GM23338 (cell line): ENCODE measurements around the gene SCLT1. TPM values are rescaled to one million over a fixed set of nuclear protein-coding genes. Genes with fewer than 3 reads are reported as not detected.

ENCODE experiments used
- ATAC-seq: fragments of 200-7000 bp; cut with Tn5 transposase; 3 replicates; pipeline ENCODE4 v1.9.1; 2020
- DNase-seq: peaks from one replicate; pipeline ENCODE4 v3.0.0-alpha.2; 2015; ENCODE audit warnings: low spot score
- H2AFZ ChIP-seq: fragments of 200-600 bp; sonication (generic); 2 replicates; pipeline ENCODE4 v1.8.0; 2016; ENCODE audit warnings: antibody characterized with exemption, mild to moderate bottlenecking, moderate library complexity
- H3F3A ChIP-seq: fragments of 200-600 bp; sonication (generic); replicated peaks from 2 replicates; pipeline ENCODE4 v1.8.0; 2017; ENCODE audit warnings: antibody characterized with exemption, mixed run types, low read depth
- H3K27ac ChIP-seq: fragments of 200-600 bp; sonication (generic); 2 replicates; pipeline ENCODE4 v1.6.1; 2016; ENCODE audit warnings: low read depth
- H3K27me3 ChIP-seq: fragments of 200-600 bp; sonication (generic); 2 replicates; pipeline ENCODE4 v1.8.0; 2016; ENCODE audit warnings: mild to moderate bottlenecking, mixed run types, moderate library complexity; ENCODE audit not compliant: insufficient read depth
- H3K36me3 ChIP-seq: fragments of 200-600 bp; sonication (generic); 2 replicates; pipeline ENCODE4 v1.8.0; 2016; ENCODE audit warnings: mild to moderate bottlenecking; ENCODE audit not compliant: insufficient read depth
- H3K4me1 ChIP-seq: fragments of 200-600 bp; sonication (generic); 2 replicates; pipeline ENCODE4 v1.8.0; 2016; ENCODE audit warnings: mild to moderate bottlenecking, moderate library complexity; ENCODE audit not compliant: insufficient read depth
- H3K4me2 ChIP-seq: fragments of 200-600 bp; sonication (generic); 2 replicates; pipeline ENCODE4 v1.7.1; 2017; ENCODE audit warnings: mixed run types
- H3K4me3 ChIP-seq: fragments of 200-600 bp; sonication (generic); 2 replicates; pipeline ENCODE4 v1.6.1; 2016; ENCODE audit warnings: mixed run types
- H3K79me2 ChIP-seq: fragments of 200-600 bp; sonication (generic); replicated peaks from 2 replicates; pipeline ENCODE4 v1.8.0; 2017; ENCODE audit warnings: mild to moderate bottlenecking; ENCODE audit not compliant: insufficient read depth
- H3K9me2 ChIP-seq: fragments of 200-600 bp; sonication (generic); 2 replicates; pipeline ENCODE4 v1.8.0; 2017; ENCODE audit not compliant: insufficient read depth
- H4K20me1 ChIP-seq: fragments of 200-600 bp; sonication (generic); replicated peaks from 2 replicates; pipeline ENCODE4 v1.8.0; 2017; ENCODE audit warnings: mild to moderate bottlenecking; ENCODE audit not compliant: insufficient read depth
- H3K27ac Mint-ChIP-seq: 2 replicates; pipeline ENCODE4 v1.8.0; 2020; ENCODE audit warnings: inconsistent platforms, mild to moderate bottlenecking, moderate library complexity, mixed read lengths
- H3K27me3 Mint-ChIP-seq: 3 replicates; pipeline ENCODE4 v1.8.0; 2022; ENCODE audit warnings: low read depth, mild to moderate bottlenecking, moderate library complexity, mixed read lengths, inconsistent platforms; ENCODE audit not compliant: insufficient read depth, poor library complexity
- H3K36me3 Mint-ChIP-seq: 3 replicates; pipeline ENCODE4 v1.8.0; 2021; ENCODE audit warnings: low read depth, mild to moderate bottlenecking, inconsistent platforms, moderate library complexity, mixed read lengths
- H3K4me1 Mint-ChIP-seq: 3 replicates; pipeline ENCODE4 v1.8.0; 2020; ENCODE audit warnings: mild to moderate bottlenecking, inconsistent platforms, mixed read lengths
- H3K4me3 Mint-ChIP-seq: 3 replicates; pipeline ENCODE4 v1.8.0; 2021; ENCODE audit warnings: moderate library complexity, mild to moderate bottlenecking, inconsistent platforms, mixed read lengths
- H3K9me3 Mint-ChIP-seq: 3 replicates; pipeline ENCODE4 v1.8.0; 2020; ENCODE audit warnings: moderate library complexity, mild to moderate bottlenecking, inconsistent platforms, mixed read lengths
- CREB1 ChIP-seq: fragments of 250-450 bp; sonication (Bioruptor Pico); IDR thresholded peaks from 2 replicates; pipeline ENCODE4 v1.5.0; 2020; ENCODE audit warnings: low read depth, mild to moderate bottlenecking, moderate library complexity
- EZH2 ChIP-seq: fragments of 200-600 bp; sonication (generic); IDR thresholded peaks from one replicate; pipeline ENCODE4 v1.8.0; 2017; ENCODE audit warnings: antibody characterized with exemption, mild to moderate bottlenecking, low read depth; ENCODE audit not compliant: unreplicated experiment
- EZH2phosphoT487 ChIP-seq: fragments of 200-600 bp; sonication (generic); IDR thresholded peaks from one replicate; pipeline ENCODE4 v1.8.1; 2018; ENCODE audit warnings: antibody characterized with exemption; ENCODE audit not compliant: unreplicated experiment
- JUNB ChIP-seq: IDR thresholded peaks from one replicate; pipeline ENCODE4 v1.6.1; 2016; ENCODE audit warnings: antibody characterized with exemption; ENCODE audit not compliant: unreplicated experiment
- NANOG ChIP-seq: IDR thresholded peaks from 2 replicates; pipeline ENCODE4 v1.6.1; 2016; ENCODE audit warnings: antibody characterized with exemption, borderline replicate concordance
- POLR2AphosphoS5 ChIP-seq: IDR thresholded peaks from 2 replicates; pipeline ENCODE4 v1.6.1; 2016; ENCODE audit warnings: antibody characterized with exemption, low read depth
- STAT1 ChIP-seq: IDR thresholded peaks from one replicate; pipeline ENCODE4 v1.6.1; 2016; ENCODE audit warnings: antibody characterized with exemption; ENCODE audit not compliant: unreplicated experiment
- ZNF114 ChIP-seq: fragments of 250-450 bp; sonication (Bioruptor Pico); IDR thresholded peaks from 2 replicates; pipeline ENCODE4 v1.5.0; 2020; ENCODE audit warnings: mild to moderate bottlenecking, moderate library complexity
- ZNF462 ChIP-seq: fragments of 250-450 bp; sonication (Bioruptor Pico); IDR thresholded peaks from 2 replicates; pipeline ENCODE4 v1.5.0; 2020; ENCODE audit warnings: mild to moderate bottlenecking, moderate library complexity
- polyA plus RNA-seq: library from polyadenylated mRNA; unstranded; fragments of >200 nt; fragmentation: Nextera tagmentation; extraction: Ambion mirVana; gene quantifications from 2 replicates; pipeline ENCODE4 v1.2.1, GENCODE V29; 2016
- total RNA-seq: library from RNA; depleted of rRNA; stranded (reverse); fragments of >200 nt; shearing (Covaris generic); gene quantifications from 2 replicates; pipeline ENCODE4 v1.2.3, GENCODE V29; 2014
- TF ChIP-seq, protein P1 (sequence below): IDR thresholded peaks from 2 replicates; pipeline ENCODE4 v1.6.1; 2016; ENCODE audit warnings: antibody characterized with exemption
- TF ChIP-seq, protein P2 (sequence below), 2 experiments: fragments of 200-600 bp in 1 of 2; sonication (generic) in 1 of 2; conservative IDR thresholded peaks; 2 replicates each; pipeline versions ENCODE4 v1.5.1 to v1.6.1; 2016 to 2017; ENCODE audit warnings: antibody characterized with exemption in 2 of 2, low read depth in 2 of 2, mild to moderate bottlenecking in 2 of 2, moderate library complexity in 1 of 2
- TF ChIP-seq, protein P3 (sequence below): IDR thresholded peaks from one replicate; pipeline ENCODE4 v1.6.1; 2018; ENCODE audit warnings: antibody characterized with exemption; ENCODE audit not compliant: unreplicated experiment

The SCLT1 gene
- total and polyA plus RNA-seq, 2 experiments from 2014 or later, result 18.5 to 18.9 TPM

GRCh38 chr4:128871948-128872347, 221.4 kb downstream of the SCLT1 start (continued):
- TF ChIP-seq ZNF114 (CRISPR knock-in tag), result no peak

GRCh38 chr4:128869776-128870509, 223.4 kb downstream of the SCLT1 start:
- H3K4me3 ChIP-seq, result no peak overlapping the region
- H3K4me1 ChIP-seq, result peaks cover 8% of the 10 kb centered on the region
- peaks cover 62% of the 10 kb centered on the region for H4K20me1 ChIP-seq
- H3K9me2 ChIP-seq, result no peaks in the 10 kb centered on the region
- no peaks in the 10 kb centered on the region for H3K27me3 ChIP-seq
- Mint-ChIP-seq H3K27ac (peak overlapping the region; percentile 75), H3K9me3 (no peaks in the 10 kb centered on the region), H3K27me3 (peaks cover 24% of the 10 kb centered on the region), H3K36me3 (peaks cover 91% of the 10 kb centered on the region), H3K4me3 (no peak overlapping the region), H3K4me1 (peaks cover 70% of the 10 kb centered on the region)
- H3F3A ChIP-seq, result peaks cover 79% of the 10 kb centered on the region
- DNase-seq (no peak), ATAC-seq (no peak)
- H3K79me2 ChIP-seq, result peaks cover 48% of the 10 kb centered on the region
- no peak overlapping the region for H3K4me2 ChIP-seq
- H2AFZ ChIP-seq, result no peak overlapping the region
- H3K36me3 ChIP-seq, result peaks cover 89% of the 10 kb centered on the region
- H3K27ac ChIP-seq, result peak overlapping the region; percentile 78
- TF ChIP-seq NANOG (no peak), STAT1 (no peak), EZH2 (no peak), ZNF114 (CRISPR knock-in tag) (no peak), JUNB (no peak), ZNF462 (CRISPR knock-in tag) (no peak), EZH2phosphoT487 (no peak), POLR2AphosphoS5 (no peak; the same call in 1 of the 2 replicates), CREB1 (CRISPR knock-in tag) (no peak)
- TF ChIP-seq, protein P1, sequence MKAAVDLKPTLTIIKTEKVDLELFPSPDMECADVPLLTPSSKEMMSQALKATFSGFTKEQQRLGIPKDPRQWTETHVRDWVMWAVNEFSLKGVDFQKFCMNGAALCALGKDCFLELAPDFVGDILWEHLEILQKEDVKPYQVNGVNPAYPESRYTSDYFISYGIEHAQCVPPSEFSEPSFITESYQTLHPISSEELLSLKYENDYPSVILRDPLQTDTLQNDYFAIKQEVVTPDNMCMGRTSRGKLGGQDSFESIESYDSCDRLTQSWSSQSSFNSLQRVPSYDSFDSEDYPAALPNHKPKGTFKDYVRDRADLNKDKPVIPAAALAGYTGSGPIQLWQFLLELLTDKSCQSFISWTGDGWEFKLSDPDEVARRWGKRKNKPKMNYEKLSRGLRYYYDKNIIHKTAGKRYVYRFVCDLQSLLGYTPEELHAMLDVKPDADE, result no peak
- TF ChIP-seq, protein P2, sequence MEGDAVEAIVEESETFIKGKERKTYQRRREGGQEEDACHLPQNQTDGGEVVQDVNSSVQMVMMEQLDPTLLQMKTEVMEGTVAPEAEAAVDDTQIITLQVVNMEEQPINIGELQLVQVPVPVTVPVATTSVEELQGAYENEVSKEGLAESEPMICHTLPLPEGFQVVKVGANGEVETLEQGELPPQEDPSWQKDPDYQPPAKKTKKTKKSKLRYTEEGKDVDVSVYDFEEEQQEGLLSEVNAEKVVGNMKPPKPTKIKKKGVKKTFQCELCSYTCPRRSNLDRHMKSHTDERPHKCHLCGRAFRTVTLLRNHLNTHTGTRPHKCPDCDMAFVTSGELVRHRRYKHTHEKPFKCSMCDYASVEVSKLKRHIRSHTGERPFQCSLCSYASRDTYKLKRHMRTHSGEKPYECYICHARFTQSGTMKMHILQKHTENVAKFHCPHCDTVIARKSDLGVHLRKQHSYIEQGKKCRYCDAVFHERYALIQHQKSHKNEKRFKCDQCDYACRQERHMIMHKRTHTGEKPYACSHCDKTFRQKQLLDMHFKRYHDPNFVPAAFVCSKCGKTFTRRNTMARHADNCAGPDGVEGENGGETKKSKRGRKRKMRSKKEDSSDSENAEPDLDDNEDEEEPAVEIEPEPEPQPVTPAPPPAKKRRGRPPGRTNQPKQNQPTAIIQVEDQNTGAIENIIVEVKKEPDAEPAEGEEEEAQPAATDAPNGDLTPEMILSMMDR (conservative IDR thresholded peaks at IDR 0.05; ENCODE audit: low read depth in 2 of 2), result no peak
- TF ChIP-seq, protein P3, sequence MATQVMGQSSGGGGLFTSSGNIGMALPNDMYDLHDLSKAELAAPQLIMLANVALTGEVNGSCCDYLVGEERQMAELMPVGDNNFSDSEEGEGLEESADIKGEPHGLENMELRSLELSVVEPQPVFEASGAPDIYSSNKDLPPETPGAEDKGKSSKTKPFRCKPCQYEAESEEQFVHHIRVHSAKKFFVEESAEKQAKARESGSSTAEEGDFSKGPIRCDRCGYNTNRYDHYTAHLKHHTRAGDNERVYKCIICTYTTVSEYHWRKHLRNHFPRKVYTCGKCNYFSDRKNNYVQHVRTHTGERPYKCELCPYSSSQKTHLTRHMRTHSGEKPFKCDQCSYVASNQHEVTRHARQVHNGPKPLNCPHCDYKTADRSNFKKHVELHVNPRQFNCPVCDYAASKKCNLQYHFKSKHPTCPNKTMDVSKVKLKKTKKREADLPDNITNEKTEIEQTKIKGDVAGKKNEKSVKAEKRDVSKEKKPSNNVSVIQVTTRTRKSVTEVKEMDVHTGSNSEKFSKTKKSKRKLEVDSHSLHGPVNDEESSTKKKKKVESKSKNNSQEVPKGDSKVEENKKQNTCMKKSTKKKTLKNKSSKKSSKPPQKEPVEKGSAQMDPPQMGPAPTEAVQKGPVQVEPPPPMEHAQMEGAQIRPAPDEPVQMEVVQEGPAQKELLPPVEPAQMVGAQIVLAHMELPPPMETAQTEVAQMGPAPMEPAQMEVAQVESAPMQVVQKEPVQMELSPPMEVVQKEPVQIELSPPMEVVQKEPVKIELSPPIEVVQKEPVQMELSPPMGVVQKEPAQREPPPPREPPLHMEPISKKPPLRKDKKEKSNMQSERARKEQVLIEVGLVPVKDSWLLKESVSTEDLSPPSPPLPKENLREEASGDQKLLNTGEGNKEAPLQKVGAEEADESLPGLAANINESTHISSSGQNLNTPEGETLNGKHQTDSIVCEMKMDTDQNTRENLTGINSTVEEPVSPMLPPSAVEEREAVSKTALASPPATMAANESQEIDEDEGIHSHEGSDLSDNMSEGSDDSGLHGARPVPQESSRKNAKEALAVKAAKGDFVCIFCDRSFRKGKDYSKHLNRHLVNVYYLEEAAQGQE, result no peak
